GM04503 (cell line): Measurements from ENCODE around the gene VWA7.
A peak's percentile ranks its signal among the peaks of the same experiment; 100 is the strongest.
"Not testable (repeated sequence)": the region's sequence is repeated elsewhere in the genome, so short reads cannot be mapped to it uniquely, and the experiment has no call there.

ENCODE experiments used
- DNase-seq: peaks from one replicate; pipeline ENCODE4 v3.0.0-alpha.2; 2012; ENCODE audit warnings: low read depth

The VWA7 gene

GRCh38 chr6:31776989-31777666 lies at the start of gene VWA7:
Gene VWA7 (minus strand): TSS chr6:31777328. CDS start chr6:31776779, 549 bp downstream.
- DNase-seq: no peak

- DNase-seq: no peak
Measured at GRCh38 chr6:31826793-31827285, 49.7 kb upstream of the VWA7 start.

- DNase-seq: no peak
Measured at GRCh38 chr6:31825553-31825952, 48.4 kb upstream of the VWA7 start.

- DNase-seq: not testable (repeated sequence)
Measured at GRCh38 chr6:31823592-31824196, 46.6 kb upstream of the VWA7 start.

GRCh38 chr6:31822036-31822821 lies 45.1 kb upstream of the VWA7 start:
- no peak for DNase-seq

GRCh38 chr6:31821301-31822035 lies 44.3 kb upstream of the VWA7 start:
- no peak for DNase-seq

- DNase-seq: not testable (repeated sequence)
Measured at GRCh38 chr6:31820399-31820798, 43.3 kb upstream of the VWA7 start.

- no peak for DNase-seq
Measured at GRCh38 chr6:31819871-31820299, 42.8 kb upstream of the VWA7 start.

- DNase-seq: not testable (repeated sequence)
Measured at GRCh38 chr6:31817929-31818511, 40.9 kb upstream of the VWA7 start.

GRCh38 chr6:31817133-31817928 lies 40.2 kb upstream of the VWA7 start:
- DNase-seq: not testable (repeated sequence)

GRCh38 chr6:31815025-31815838 lies 38.1 kb upstream of the VWA7 start, which contains the start of the genes HSPA1A and HSPA1L:
Gene HSPA1A (plus strand): TSS chr6:31815543. CDS start chr6:31815757, 214 bp downstream.
Gene HSPA1L (minus strand): TSS chr6:31815283. CDS start chr6:31811972, 3,311 bp downstream.
- peak; percentile 81 for DNase-seq

- DNase-seq: peak; percentile 94
Measured at GRCh38 chr6:31814677-31815024, 37.5 kb upstream of the VWA7 start.

GRCh38 chr6:31813465-31813849 lies 36.3 kb upstream of the VWA7 start:
- no peak for DNase-seq

- DNase-seq: no peak
Measured at GRCh38 chr6:31811645-31812044, 34.5 kb upstream of the VWA7 start.

- DNase-seq: not testable (repeated sequence)
Measured at GRCh38 chr6:31808599-31808998, 31.5 kb upstream of the VWA7 start.

- peak; percentile 72 for DNase-seq
Measured at GRCh38 chr6:31806470-31807272, 29.5 kb upstream of the VWA7 start, which contains the start of gene LSM2. Gene LSM2 (minus strand): TSS chr6:31806966. CDS start chr6:31806757, 209 bp downstream.

- no peak for DNase-seq
Measured at GRCh38 chr6:31805939-31806469, 28.9 kb upstream of the VWA7 start.
